Fibroblast of gingiva (primary cell): ENCODE measurements around the gene ABR.
"Not testable (repeated sequence)": the region's sequence is repeated elsewhere in the genome, so short reads cannot be mapped to it uniquely, and the experiment has no call there.

Source experiments
- DNase-seq: peaks from one replicate; pipeline ENCODE4 v3.0.0-alpha.2; 2011; ENCODE audit warnings: low read depth

The ABR gene

GRCh38 chr17:1047879-1048470 lies 131.8 kb downstream of the ABR start:
- no peak for DNase-seq

DNA sequence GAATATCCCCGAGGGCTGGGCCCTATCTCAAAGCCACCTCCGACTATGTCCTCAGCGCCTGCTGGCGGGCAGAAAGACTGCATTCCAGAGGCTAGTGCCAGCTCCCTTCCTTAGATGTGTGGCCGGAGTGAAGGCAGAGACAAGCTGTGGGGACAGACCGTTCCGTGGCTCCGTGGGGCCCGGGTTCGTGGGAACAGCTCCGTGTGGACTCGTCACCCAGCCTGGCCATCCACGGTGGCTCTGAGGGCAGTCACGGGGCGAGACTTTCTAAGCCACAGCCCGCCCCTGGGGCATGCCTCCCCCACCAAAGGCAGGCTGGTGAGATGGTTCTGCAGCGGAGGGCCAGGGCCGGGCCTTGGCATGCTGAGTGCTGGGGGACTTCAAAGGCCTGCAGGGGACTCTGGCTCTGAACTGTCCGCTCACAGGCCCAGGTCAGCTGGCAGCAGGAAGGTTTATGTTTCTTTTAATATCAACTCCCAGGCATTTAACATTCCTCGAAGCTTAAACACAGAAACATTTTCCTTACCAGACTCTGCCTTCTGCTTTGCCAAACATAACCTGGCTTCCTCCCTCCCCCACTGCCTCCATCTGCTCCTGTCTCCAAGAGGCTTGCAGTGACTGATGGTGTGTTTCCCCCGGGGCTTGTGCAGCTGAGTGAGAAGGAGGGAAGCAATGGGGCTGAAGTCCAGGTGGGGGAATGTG lies 132.5 kb downstream of the ABR start:
- no peak for DNase-seq

GRCh38 chr17:1045456-1045855 lies 134.3 kb downstream of the ABR start:
- no peak for DNase-seq

- not testable (repeated sequence) for DNase-seq
Measured at GRCh38 chr17:1044387-1045009, 135.3 kb downstream of the ABR start.

DNA sequence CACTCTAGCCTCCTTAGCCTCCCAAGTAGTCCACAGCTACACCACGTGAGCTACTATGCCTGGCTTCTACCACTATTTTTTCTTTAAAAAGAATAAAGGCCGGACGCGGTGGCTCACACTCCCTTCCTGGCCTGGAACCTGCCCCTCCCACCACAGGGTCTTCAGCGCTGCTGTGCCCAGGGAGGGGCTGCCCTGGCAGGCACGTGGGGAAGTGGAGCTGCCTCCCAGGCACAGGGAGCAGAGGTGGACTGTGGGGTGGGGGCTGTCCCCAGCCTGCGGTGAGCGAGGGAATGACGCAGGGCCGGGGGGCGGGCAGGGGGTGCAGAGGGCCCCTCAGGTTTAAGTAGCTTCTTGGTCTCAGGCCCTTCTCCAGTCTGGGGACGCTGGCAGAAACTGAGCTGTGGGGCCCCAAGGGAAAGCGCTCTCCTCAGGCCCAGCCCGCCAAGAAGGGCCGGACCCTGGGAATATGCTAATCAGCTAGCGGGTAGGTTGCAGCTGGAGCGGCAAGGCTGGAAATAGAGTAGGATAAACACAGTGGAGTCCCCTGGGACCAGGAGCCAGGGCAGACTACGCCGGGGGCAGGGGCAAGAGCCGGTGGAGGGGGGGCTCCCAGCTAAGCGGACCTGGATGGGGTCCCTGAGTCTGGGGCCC lies 136.1 kb downstream of the ABR start:
- peak; percentile 21 for DNase-seq

DNA sequence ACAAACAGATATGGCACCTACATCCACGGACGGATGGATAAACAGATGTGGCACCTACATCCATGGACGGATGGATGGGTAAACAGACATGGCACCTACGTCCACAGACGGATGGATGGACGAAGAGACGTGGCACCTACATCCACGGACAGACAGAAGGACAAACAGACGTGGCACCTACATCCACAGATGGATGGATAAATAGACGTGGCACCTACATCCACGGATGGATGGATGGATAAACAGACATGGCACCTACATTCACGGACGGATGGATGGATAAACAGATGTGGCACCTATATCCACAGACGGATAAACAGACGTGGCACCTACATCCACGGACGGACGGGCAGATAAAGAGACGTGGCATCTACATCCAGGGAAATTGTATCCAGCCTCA lies 137.3 kb downstream of the ABR start:
- no peak for DNase-seq

GRCh38 chr17:1041746-1042145 lies 138.0 kb downstream of the ABR start:
- DNase-seq = no peak

DNA sequence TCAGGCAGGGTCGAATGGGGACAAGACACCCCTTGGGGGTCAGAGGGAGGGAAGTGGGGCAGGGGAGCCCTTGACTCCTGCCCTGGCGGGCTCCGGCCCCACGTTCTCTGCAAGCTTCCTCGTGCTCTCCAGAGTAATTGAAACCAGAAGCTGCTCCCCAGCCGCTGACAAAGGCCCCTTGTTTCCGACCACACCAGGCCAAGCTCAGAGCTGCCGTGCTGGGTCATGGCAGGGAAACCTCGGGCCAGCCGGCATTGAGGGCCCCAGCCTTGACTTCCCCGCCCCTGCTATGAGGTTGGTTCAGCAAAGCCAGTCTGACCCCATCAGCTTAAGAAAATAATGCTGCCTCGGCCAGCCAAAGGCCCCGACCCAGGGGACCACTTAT lies 139.6 kb downstream of the ABR start:
- DNase-seq = peak; percentile 43

GRCh38 chr17:1039511-1040215 lies 140.1 kb downstream of the ABR start:
- no peak for DNase-seq

DNA sequence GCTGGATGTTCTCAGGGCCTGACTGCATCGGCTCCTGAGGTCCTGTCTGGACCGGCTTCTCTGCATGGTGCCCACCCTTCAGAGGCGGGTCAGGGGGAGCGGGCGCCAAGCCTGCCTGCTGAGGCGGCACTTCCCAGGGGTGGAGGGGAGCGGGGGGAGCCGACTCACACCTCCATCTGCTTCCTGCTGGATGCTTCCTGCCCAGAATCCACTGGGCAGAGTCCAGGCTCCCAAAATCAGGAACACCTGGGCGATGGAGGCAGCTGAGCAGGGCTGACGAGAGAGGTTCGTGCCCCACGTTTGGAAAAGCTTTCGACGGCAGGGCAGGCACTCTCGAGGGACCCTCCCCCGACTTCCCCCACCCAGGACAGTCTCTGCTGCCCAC lies 140.7 kb downstream of the ABR start:
- DNase-seq = no peak

DNA sequence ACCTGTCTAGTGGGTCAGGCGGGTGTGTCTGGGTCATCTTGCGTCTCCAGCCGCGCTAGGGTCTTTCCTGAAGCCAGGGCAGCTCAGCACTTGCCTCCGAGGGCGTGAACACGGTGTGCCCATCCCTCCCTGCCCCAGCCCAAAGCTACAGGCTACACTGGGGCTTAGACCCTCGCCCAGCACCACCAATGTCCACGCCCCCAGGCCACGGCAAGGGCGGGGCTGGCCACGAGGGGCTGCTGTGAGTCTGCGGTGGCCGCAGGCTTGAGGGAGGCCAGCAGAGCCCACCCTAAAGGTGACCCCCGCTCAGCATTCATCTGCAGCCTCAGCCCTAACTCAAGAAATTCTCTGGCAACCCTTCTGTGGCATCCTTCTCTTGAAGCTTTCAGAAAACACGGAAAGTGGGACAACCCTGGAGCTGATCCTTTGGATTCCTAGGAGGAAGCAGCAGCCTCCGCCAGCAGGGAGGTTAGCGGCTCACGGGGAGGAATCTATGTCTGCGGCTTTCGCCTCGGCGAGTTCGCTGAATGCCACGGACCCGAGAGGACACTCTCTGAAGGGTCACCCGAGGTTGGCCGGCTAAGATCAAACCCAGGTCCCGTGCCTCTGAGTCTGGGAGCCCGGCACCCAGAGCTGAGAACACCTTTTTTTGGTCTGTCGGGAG lies 141.2 kb downstream of the ABR start:
- no peak for DNase-seq

DNA sequence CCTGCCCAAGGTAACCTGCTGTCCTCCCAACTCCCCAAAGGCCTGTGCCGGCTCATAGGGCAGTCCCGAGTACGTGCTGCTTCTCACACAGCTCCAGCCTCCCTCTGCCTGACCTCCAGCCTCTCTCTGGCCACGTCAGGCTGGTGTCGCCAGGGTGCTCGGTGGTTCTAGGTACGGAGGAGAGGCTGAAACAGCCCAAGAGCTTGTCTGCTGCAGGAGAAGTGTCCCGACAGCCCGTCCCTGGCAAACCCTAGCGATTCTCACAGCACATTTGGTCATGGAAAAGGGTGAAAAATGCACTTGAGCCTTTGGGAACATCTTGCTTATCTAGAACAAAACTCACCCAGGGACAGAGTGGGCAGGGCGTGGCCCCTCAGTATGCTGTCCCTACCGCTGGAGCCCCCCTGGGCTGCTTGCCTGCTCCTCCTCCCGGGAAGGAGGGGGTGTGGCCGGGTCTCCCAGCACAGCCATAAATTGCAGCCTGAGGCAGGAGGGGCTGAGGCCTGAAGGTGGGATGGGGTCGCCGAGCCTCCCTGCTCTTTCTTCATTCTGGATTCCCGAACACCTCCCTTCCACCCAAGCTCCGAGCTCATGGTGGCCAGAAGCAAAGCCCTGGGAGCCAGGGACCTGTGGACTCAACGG lies 142.4 kb downstream of the ABR start:
- no peak for DNase-seq

GRCh38 chr17:1036845-1037237 lies 142.9 kb downstream of the ABR start:
- DNase-seq = no peak

DNA sequence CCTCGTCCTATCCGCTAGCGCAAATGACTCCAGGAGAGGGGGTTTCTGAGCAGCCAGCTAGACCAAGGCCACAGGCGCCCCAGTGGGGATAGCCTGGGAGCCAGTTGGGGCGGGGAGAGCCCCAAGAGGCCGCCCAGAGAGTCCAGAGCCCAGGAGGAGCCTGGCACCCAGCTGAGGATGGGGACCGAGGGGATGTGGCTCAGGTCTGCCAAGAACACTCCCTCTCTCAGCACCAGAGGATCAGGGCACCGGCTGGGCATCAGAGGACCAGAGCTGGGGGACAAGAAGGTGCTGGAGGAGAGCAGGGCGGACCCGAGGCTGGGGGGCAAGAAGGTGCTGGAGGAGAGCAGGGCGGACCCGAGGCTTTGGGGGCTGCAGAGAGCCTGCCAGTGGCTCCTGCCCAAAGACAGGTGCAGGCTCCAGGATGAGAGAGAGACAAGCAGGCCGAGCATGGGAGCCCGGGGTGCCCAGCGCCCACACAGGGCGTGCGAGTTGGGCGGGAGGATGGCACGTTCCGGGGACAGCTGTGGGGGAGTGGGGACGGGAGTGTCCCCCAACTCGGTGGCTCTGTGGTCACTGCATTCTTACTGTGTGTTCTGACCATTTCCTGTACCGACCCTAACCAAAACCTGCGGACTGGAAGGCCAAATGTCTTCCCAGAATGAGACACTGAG lies 143.5 kb downstream of the ABR start:
- no peak for DNase-seq

- no peak for DNase-seq
Measured at GRCh38 chr17:1035546-1036170, 144.1 kb downstream of the ABR start.

GRCh38 chr17:1034652-1035210 lies 145.1 kb downstream of the ABR start:
- DNase-seq = no peak

- no peak for DNase-seq
Measured at GRCh38 chr17:1033503-1033902, 146.3 kb downstream of the ABR start.

- DNase-seq = no peak
Measured at GRCh38 chr17:1032391-1032790, 147.4 kb downstream of the ABR start.

DNA sequence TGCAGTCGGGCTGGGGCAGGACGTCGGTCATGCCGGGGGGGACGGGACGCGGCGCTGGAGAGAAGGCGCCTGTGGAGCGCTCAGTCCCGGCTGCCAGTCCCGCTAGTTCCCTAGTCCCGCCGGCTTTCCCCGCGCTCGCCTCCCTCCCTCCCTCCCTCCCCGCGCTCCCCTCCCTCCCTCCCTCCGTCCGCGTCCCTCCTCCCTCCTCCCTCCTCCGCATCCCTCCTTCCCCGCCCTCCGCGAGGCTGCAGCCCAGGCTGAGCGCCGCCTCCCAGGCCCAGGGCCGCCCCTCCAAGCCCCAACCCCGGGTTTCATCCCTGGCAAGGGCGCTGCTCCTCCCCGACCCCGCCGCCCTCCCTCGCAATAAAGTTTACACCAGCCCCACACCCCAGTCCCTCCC lies 148.1 kb downstream of the ABR start:
- DNase-seq = peak; percentile 59
